SK-N-SH (cell line): ENCODE measurements around the gene METTL25B. TPM values are rescaled to one million over a fixed set of nuclear protein-coding genes. Genes with fewer than 3 reads are reported as not detected.

ENCODE experiments used
- CTCF ChIA-PET: fragments of 300-600, 350-600 bp; formaldehyde crosslinking; extraction: SDS; loops from one replicate; lab custom pipeline; 2021; lab: Yijun Ruan, JAX
- POLR2A ChIA-PET: fragments of 350-600 bp; sonication (Branson Sonifier 250); formaldehyde crosslinking; extraction: SDS; loops from one replicate; lab custom pipeline; 2020; ENCODE audit warnings: antibody characterized with exemption, inconsistent platforms; lab: Yijun Ruan, JAX
- DNase-seq: peaks from one replicate; pipeline ENCODE4 v3.0.0; 2012
- H2AFZ ChIP-seq: fragments of 200-600 bp; sonication (generic); 2 replicates; pipeline ENCODE4 v1.8.1; 2016; ENCODE audit warnings: antibody characterized with exemption, mild to moderate bottlenecking, low read depth
- H3F3A ChIP-seq: fragments of 200-600 bp; sonication (generic); replicated peaks from 2 replicates; pipeline ENCODE3; 2016; ENCODE audit warnings: antibody characterized with exemption, mild to moderate bottlenecking; ENCODE audit not compliant: insufficient read depth
- H3K27ac ChIP-seq, 2 experiments: fragments of 200-500 bp in 1 of 2; fragments of 200-600 bp in 1 of 2; sonication (Bioruptor generic) in 1 of 2; sonication (generic), shearing (Covaris generic) in 1 of 2; 2 replicates each; pipeline versions ENCODE4 v1.5.1 to v1.6.1; 2014 to 2016; ENCODE audit warnings: low read depth in 2 of 2, inconsistent platforms in 1 of 2, low read length in 1 of 2, mild to moderate bottlenecking in 1 of 2, mixed read lengths in 1 of 2
- H3K27me3 ChIP-seq: fragments of 200-600 bp; sonication (generic), shearing (Covaris generic); 2 replicates; pipeline ENCODE4 v1.6.1; 2016; ENCODE audit warnings: mixed run types; ENCODE audit not compliant: insufficient read depth
- H3K36me3 ChIP-seq, 2 experiments: fragments of 200-500 bp in 1 of 2; fragments of 200-600 bp in 1 of 2; sonication (Bioruptor generic) in 1 of 2; sonication (generic) in 1 of 2; replicated peaks in 1 of 2; 2 replicates each; pipeline versions ENCODE3 to v1.5.1; 2014 to 2016; ENCODE audit warnings: low read length in 1 of 2, mild to moderate bottlenecking in 1 of 2; ENCODE audit not compliant: insufficient read depth in 2 of 2, control insufficient read depth in 1 of 2
- H3K4me1 ChIP-seq, 2 experiments: fragments of 200-500 bp in 1 of 2; fragments of 200-600 bp in 1 of 2; sonication (Bioruptor generic) in 1 of 2; sonication (generic), shearing (Covaris generic) in 1 of 2; 2 replicates each; pipeline versions ENCODE4 v1.5.1 to v1.6.1; 2014 to 2016; ENCODE audit warnings: low read depth in 1 of 2, low read length in 1 of 2, mixed run types in 1 of 2; ENCODE audit not compliant: insufficient read depth in 2 of 2, control insufficient read depth in 1 of 2
- H3K4me2 ChIP-seq: fragments of 200-600 bp; sonication (generic), shearing (Covaris generic); 2 replicates; pipeline ENCODE4 v1.6.1; 2017; ENCODE audit warnings: mixed run types
- H3K4me3 ChIP-seq, 2 experiments: fragments of 200-500 bp in 1 of 2; fragments of 200-600 bp in 1 of 2; sonication (Bioruptor generic) in 1 of 2; sonication (generic), shearing (Covaris generic) in 1 of 2; 2 replicates each; pipeline versions ENCODE4 v1.5.1 to v1.8.1; 2014 to 2016; ENCODE audit warnings: low read depth in 2 of 2, inconsistent platforms in 1 of 2, low read length in 1 of 2, mild to moderate bottlenecking in 1 of 2, mixed read lengths in 1 of 2, moderate library complexity in 1 of 2
- H3K79me2 ChIP-seq: fragments of 200-600 bp; sonication (generic); 2 replicates; pipeline ENCODE4 v1.8.1; 2017; ENCODE audit warnings: mild to moderate bottlenecking; ENCODE audit not compliant: insufficient read depth
- H3K9ac ChIP-seq: fragments of 200-600 bp; sonication (generic); 2 replicates; pipeline ENCODE4 v1.6.1; 2017; ENCODE audit warnings: mixed run types
- H3K9me2 ChIP-seq: fragments of 200-600 bp; sonication (generic); 2 replicates; pipeline ENCODE4 v1.6.1; 2017; ENCODE audit warnings: mixed run types
- H3K9me3 ChIP-seq: fragments of 200-600 bp; sonication (generic); 2 replicates; pipeline ENCODE4 v1.6.1; 2017; ENCODE audit warnings: mixed run types, mild to moderate bottlenecking, moderate library complexity
- H4K20me1 ChIP-seq: fragments of 200-600 bp; sonication (generic); 2 replicates; pipeline ENCODE4 v1.6.1; 2017; ENCODE audit warnings: mild to moderate bottlenecking, mixed run types; ENCODE audit not compliant: insufficient read depth
- CHD2 ChIP-seq: fragments of 150-350 bp; IDR thresholded peaks from 2 replicates; pipeline ENCODE4 v1.6.1; 2018; ENCODE audit warnings: low read length; ENCODE audit not compliant: partially characterized antibody
- EP300 ChIP-seq, 2 experiments: IDR thresholded peaks; 2 replicates each; pipeline versions ENCODE4 v1.4.0 to v1.6.1; 2012; ENCODE audit warnings: borderline replicate concordance in 1 of 2, low read depth in 1 of 2, low read length in 1 of 2
- FOSL2 ChIP-seq: IDR thresholded peaks from 2 replicates; pipeline ENCODE4 v1.4.0; 2012; ENCODE audit warnings: low read depth, mild to moderate bottlenecking, moderate library complexity, borderline replicate concordance
- GABPA ChIP-seq: IDR thresholded peaks from 2 replicates; pipeline ENCODE4 v1.4.0; 2012; ENCODE audit warnings: low read depth, mild to moderate bottlenecking
- NFIC ChIP-seq: IDR thresholded peaks from 2 replicates; pipeline ENCODE4 v1.4.0; 2012; ENCODE audit warnings: borderline replicate concordance
- YY1 ChIP-seq: IDR thresholded peaks from 2 replicates; pipeline ENCODE4 v1.4.0; 2012; ENCODE audit warnings: low read depth, mild to moderate bottlenecking
- WGBS: methylation state at CpG from one replicate; pipeline ENCODE4 v1.1.6; 2017; ENCODE audit warnings: low lambda C conversion rate; 5-methylcytosine and 5-hydroxymethylcytosine counted together
- polyA plus RNA-seq, 3 experiments: library from polyadenylated mRNA; depleted of rRNA; stranded (reverse); fragments of >200 nt; gene quantifications; 2 replicates each; pipeline ENCODE4 v1.2.3, GENCODE V29; 2012
- TF ChIP-seq, protein P1 (sequence below): fragments of 200-600 bp; sonication (generic); IDR thresholded peaks from 2 replicates; pipeline ENCODE4 v1.6.1; 2017; ENCODE audit warnings: antibody characterized with exemption, mild to moderate bottlenecking, moderate library complexity

Gene METTL25B
- polyA plus RNA-seq, 1 of the 3 experiments (the other 2 are of a cell fraction) = 20.1 TPM

DNA sequence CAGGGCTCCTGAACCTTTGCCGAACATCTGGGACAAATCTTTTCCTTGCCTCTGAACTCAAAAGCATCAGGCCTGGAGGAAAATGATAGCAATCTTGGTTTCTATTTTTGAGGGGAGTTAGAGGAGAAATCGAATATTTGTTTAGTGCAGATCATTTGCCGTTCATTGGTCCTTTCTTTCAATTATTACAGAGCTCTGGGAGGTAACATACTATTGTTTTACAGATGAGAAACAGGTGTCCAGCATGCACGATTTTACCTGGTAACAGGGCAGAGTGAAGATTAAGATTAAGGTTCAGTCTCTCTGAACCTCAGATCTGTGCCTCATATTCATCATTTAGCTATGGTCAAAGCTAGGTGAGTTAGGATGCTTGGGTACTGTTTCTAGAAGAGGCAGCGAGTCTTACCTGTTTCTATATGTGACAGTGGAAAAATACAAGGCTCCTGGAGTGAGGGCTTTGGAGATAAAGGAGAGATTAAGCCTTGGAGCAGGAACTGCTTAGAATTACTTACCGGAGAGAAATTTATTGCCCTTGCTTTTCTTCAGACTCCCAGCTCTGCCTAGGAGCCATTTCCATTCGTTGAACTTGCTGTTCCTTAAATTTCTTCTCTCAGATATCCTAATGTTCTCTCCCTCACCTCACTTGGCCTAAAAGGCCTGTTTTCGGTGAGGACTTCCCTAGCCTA is 40.5 kb downstream of the METTL25B start:
- no peaks in the 10 kb centered on the region for H3K9me2 ChIP-seq
- H3K79me2 ChIP-seq = peaks cover 76% of the 10 kb centered on the region
- no peaks in the 10 kb centered on the region for H3F3A ChIP-seq
- peaks cover 19 to 22% of the 10 kb centered on the region in 2 experiments for H3K36me3 ChIP-seq
- H3K27me3 ChIP-seq = no peaks in the 10 kb centered on the region
- CTCF ChIA-PET = interaction anchor here (0.6 to 9.5 kb wide), 15 partner anchors 28 to 383 kb away, joined by 3 to 64 read pairs (median 6); partner anchors contain the start of genes INSRR, ISG20L2, METTL25B and NES
- H3K9me3 ChIP-seq = no peaks in the 10 kb centered on the region
- POLR2A ChIA-PET = interaction anchor here (1.5 to 3.9 kb wide), 3 partner anchors 17 to 79 kb away, joined by 4 to 26 read pairs (median 6); partner anchors contain the start of genes HDGF and MRPL24
- no peak overlapping the region for H2AFZ ChIP-seq
- peak overlapping the region; percentile 89 for H3K4me2 ChIP-seq
- H4K20me1 ChIP-seq = peaks cover 27% of the 10 kb centered on the region
- DNase-seq = no peak
- H3K9ac ChIP-seq = peak overlapping the region; percentile 95
- peak overlapping the region; percentile 72 to 86 for H3K4me3 ChIP-seq
- peaks cover 29 to 35% of the 10 kb centered on the region in 2 experiments; a peak in 3 of 4 replicates for H3K4me1 ChIP-seq
- peak overlapping the region; percentile 77 to 90; a peak in 3 of 4 replicates for H3K27ac ChIP-seq
- TF ChIP-seq YY1 (no peak), GABPA (0 out of 2 replicates have a peak, but pooled peaks have one; percentile 19), FOSL2 (no peak)
- 27% methylated on average over 8 of the region's 8 CpGs for WGBS

DNA sequence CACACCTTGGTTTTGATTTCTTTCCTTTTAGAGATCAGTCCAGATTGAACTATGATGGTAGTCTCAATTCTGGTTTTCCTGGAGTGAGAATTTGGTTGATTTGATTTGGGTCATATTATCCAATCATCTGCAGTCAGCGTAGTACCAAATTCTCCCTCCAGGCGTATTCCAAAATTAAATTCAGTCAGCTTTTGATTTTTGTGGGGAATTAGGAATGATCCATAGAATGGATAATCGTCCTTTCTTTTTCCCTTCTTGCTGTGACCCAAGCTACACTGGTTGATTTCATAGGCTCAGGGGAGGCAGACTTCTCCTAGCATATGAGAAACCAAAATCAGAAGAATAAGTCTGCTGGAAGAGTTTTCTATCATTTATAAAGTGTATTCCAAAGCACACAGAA is 44.0 kb downstream of the METTL25B start:
- TF ChIP-seq NFIC (no peak), EP300 (IDR thresholded peaks at IDR 0.05; ENCODE audit: borderline replicate concordance in 1 of 2, low read depth in 1 of 2, low read length in 1 of 2) (peak in 1 of 2 experiments; percentile 49; a peak in 1 of 4 replicates), CHD2 (peak; percentile 20)
- TF ChIP-seq, protein P1, sequence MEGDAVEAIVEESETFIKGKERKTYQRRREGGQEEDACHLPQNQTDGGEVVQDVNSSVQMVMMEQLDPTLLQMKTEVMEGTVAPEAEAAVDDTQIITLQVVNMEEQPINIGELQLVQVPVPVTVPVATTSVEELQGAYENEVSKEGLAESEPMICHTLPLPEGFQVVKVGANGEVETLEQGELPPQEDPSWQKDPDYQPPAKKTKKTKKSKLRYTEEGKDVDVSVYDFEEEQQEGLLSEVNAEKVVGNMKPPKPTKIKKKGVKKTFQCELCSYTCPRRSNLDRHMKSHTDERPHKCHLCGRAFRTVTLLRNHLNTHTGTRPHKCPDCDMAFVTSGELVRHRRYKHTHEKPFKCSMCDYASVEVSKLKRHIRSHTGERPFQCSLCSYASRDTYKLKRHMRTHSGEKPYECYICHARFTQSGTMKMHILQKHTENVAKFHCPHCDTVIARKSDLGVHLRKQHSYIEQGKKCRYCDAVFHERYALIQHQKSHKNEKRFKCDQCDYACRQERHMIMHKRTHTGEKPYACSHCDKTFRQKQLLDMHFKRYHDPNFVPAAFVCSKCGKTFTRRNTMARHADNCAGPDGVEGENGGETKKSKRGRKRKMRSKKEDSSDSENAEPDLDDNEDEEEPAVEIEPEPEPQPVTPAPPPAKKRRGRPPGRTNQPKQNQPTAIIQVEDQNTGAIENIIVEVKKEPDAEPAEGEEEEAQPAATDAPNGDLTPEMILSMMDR = peak; percentile 33
- H3K36me3 ChIP-seq = peaks cover 19 to 22% of the 10 kb centered on the region in 2 experiments
- no peaks in the 10 kb centered on the region for H3K9me2 ChIP-seq
- H3K4me1 ChIP-seq = peaks cover 27 to 36% of the 10 kb centered on the region in 2 experiments; a peak in 3 of 4 replicates
- no peak for DNase-seq
- no peak overlapping the region for H3K4me3 ChIP-seq
- H2AFZ ChIP-seq = no peak overlapping the region
- 51% methylated on average over 3 of the region's 3 CpGs for WGBS
- H3K27me3 ChIP-seq = no peaks in the 10 kb centered on the region
- peaks cover 99% of the 10 kb centered on the region for H3K79me2 ChIP-seq
- no peaks in the 10 kb centered on the region for H3K9me3 ChIP-seq
- peaks cover 56% of the 10 kb centered on the region for H4K20me1 ChIP-seq
- CTCF ChIA-PET = interaction anchor here (0.8 to 9.5 kb wide), 22 partner anchors 9 to 155 kb away, joined by 3 to 64 read pairs (median 6); partner anchors contain the start of genes INSRR and NTRK1
- peaks cover 5% of the 10 kb centered on the region for H3F3A ChIP-seq
- POLR2A ChIA-PET = interaction anchor here (0.6 to 2.2 kb wide), 8 partner anchors 21 to 121 kb away, joined by 3 to 15 read pairs (median 7); partner anchors contain the start of genes HDGF, INSRR and MRPL24
- H3K27ac ChIP-seq = peak overlapping the region; percentile 29 to 93; a peak in 3 of 4 replicates
- peak overlapping the region; percentile 40; the same call in 1 of the 2 replicates for H3K4me2 ChIP-seq
- no peak overlapping the region for H3K9ac ChIP-seq
